ENCODE results near the gene CLIP1.

CLIP1 gene

DNA sequence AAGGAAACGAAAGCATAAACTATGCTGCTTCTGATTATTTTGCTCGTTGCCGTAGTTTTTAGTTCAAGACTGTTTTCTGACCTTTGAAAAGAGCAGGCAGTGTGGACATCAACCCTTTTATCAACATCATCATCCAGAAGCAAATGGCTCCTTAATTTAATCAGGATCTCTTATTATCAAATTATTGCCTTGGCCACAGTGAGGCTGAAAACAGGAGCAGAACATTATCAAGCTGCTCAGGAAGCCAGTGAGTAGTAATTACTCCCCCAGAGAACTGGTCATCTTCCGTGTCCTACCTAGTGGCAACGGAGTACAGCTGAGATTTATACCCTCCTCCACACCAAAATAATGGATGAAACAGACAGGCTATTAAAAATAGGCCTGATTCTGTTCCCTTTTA, 194.4 kb downstream of the CLIP1 start:
- H3K4me3 ChIP-seq (ENCODE audit: control insufficient read depth, low read depth, low read length): no peak overlapping the region
- TF ChIP-seq, protein P1, sequence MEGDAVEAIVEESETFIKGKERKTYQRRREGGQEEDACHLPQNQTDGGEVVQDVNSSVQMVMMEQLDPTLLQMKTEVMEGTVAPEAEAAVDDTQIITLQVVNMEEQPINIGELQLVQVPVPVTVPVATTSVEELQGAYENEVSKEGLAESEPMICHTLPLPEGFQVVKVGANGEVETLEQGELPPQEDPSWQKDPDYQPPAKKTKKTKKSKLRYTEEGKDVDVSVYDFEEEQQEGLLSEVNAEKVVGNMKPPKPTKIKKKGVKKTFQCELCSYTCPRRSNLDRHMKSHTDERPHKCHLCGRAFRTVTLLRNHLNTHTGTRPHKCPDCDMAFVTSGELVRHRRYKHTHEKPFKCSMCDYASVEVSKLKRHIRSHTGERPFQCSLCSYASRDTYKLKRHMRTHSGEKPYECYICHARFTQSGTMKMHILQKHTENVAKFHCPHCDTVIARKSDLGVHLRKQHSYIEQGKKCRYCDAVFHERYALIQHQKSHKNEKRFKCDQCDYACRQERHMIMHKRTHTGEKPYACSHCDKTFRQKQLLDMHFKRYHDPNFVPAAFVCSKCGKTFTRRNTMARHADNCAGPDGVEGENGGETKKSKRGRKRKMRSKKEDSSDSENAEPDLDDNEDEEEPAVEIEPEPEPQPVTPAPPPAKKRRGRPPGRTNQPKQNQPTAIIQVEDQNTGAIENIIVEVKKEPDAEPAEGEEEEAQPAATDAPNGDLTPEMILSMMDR (conservative IDR thresholded peaks at IDR 0.05; ENCODE audit: control insufficient read depth, insufficient read depth, low read depth, low read length): no peak
- no peak for DNase-seq (ENCODE audit: low read depth)

DNA sequence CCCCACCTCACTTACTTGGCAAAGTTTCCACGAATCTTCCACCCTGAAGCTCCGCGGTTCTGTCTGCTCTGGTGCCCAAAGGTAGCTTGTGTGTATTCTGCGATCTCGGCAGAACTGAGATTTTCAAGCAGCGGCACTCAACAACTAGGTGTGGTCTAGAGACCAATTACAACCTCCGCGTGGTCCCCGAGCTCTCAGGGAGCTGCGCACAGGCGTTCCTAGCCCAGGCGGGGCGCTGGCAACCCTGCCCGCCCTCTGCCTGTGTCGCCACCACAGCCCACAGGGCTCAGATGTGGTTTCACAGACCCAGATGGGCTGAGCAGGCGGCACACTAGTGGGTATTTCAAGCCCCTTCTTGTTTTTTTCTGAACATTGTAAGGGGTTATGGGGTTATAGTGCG, 195.1 kb downstream of the CLIP1 start:
- no peak for DNase-seq (ENCODE audit: low read depth)
- H3K4me3 ChIP-seq (ENCODE audit: control insufficient read depth, low read depth, low read length): no peak overlapping the region
- TF ChIP-seq, protein P1 (conservative IDR thresholded peaks at IDR 0.05; ENCODE audit: control insufficient read depth, insufficient read depth, low read depth, low read length): no peak

DNA sequence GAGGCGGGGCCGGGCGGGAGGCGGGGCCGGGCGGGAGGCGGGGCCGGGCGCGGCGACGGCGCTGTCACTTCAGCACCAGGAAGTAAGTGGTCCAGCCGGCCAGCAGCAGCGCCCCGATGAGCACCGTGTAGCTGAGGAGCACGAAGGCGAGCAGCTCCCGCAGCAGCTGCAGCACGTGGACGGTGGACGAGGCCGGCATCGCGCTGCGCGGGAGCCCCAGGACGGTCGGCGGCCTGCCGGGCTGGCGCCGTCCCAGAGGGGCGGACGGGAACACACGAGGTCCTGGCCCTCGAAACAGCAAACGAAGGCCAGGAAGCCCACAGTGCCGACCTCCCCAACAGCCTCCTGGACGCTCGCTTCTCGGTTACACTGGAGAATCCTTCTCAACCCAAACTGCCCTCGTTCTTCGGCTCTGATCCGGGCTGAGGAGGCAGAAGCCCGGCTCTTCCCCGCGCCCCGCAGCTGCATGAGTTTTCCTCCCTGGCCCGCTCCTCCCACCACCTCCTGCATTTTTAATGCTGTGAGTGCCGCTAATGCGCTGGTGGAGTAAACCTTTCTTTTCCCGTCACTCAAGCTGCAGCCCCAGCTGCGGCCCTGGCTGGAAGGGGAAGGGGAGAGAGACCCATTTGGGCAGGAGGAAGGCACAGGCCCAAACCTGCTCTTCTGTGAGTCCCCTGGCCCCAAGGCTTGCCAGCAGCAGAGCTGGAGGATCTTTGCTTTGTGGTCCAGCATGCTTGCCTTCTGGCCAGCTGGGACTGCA, 195.9 kb downstream of the CLIP1 start:
- H3K4me3 ChIP-seq (ENCODE audit: control insufficient read depth, low read depth, low read length): peak overlapping the region; percentile 18
- TF ChIP-seq, protein P1 (conservative IDR thresholded peaks at IDR 0.05; ENCODE audit: control insufficient read depth, insufficient read depth, low read depth, low read length): no peak
- DNase-seq (ENCODE audit: low read depth): no peak

DNA sequence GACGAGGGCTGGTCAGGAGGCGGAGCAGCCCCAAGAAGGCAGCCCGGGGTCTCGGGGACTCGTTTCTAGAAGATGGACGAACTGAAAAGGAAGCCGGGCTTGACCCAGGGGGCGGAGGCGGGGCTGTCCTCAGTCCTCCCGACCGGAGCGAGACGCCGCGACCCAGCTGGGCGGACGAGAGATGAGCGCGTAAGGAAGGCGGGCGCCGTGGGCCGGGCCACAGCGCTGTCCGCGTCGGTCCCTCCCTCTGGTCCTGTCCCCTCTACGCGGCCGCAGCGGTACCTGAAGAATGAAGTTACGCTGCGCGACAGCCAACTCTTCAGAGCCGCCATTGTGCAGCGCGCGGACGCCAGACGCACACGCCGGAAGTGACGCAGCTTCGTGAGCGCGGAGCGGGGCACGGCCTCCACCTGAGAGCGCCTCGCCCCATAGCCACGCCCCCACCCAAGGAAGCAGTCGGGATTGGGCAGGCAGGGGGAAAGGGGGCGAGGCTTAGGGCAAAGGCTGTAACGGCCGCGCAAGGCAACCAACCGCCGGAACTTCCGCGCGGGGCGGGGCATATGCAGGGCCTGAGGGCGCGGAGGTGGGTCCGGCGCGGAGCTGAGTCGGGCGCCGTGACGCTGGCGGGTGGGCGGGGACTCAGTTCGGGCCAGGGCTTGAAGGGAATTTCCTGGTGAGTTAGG, 196.6 kb downstream of the CLIP1 start, which contains the start of gene DIABLO:
TSS of gene DIABLO (minus strand) at position 370 of the 683 bp plus-strand sequence. CDS start at position 332, 38 bp downstream.
- peak within 1 kb of the TSS; percentile 96 for H3K4me3 ChIP-seq (ENCODE audit: control insufficient read depth, low read depth, low read length)
- TF ChIP-seq, protein P1 (conservative IDR thresholded peaks at IDR 0.05; ENCODE audit: control insufficient read depth, insufficient read depth, low read depth, low read length): no peak
- DNase-seq (ENCODE audit: low read depth): peak; percentile 98
